HEK293 (cell line): ENCODE results near the gene MGAT4A.
A peak's percentile ranks its signal among the peaks of the same experiment; 100 is the strongest.

Source experiments
- CTCF ChIA-PET: fragments of 350-600 bp; formaldehyde crosslinking; extraction: SDS; loops from one replicate; lab custom pipeline; 2021; ENCODE audit warnings: antibody characterized with exemption; lab: Yijun Ruan, JAX
- POLR2A ChIA-PET: fragments of 300-600 bp; formaldehyde crosslinking; extraction: SDS; loops from one replicate; lab custom pipeline; 2020; ENCODE audit warnings: antibody characterized with exemption, inconsistent platforms; lab: Yijun Ruan, JAX
- H3K27ac ChIP-seq: fragments of 200-500 bp; sonication (Bioruptor generic); 2 replicates; pipeline ENCODE4 v1.5.1; 2014; ENCODE audit warnings: low read depth, low read length, control low read depth, inconsistent platforms; ENCODE audit errors: extremely low read depth
- H3K36me3 ChIP-seq, 2 experiments: fragments of 200-500 bp in 1 of 2; sonication (Bioruptor generic) in 1 of 2; 1 replicate in 1 of 2; 2 replicates in 1 of 2; pipeline ENCODE4 v1.5.1; 2014 to 2017; ENCODE audit warnings: inconsistent platforms in 2 of 2, low read length in 2 of 2; ENCODE audit not compliant: control insufficient read depth in 2 of 2, insufficient read depth in 1 of 2
- H3K4me1 ChIP-seq: fragments of 200-500 bp; sonication (Bioruptor generic); 2 replicates; pipeline ENCODE4 v1.5.1; 2014; ENCODE audit warnings: mild to moderate bottlenecking, low read length, inconsistent platforms; ENCODE audit not compliant: control insufficient read depth, insufficient read depth
- H3K4me3 ChIP-seq: 2 replicates; pipeline ENCODE4 v1.5.1; 2011; ENCODE audit warnings: low read depth, mild to moderate bottlenecking, control low read depth, low read length, moderate library complexity
- H3K9me3 ChIP-seq: fragments of 200-500 bp; sonication (Bioruptor generic); 2 replicates; pipeline ENCODE4 v1.5.1; 2014; ENCODE audit warnings: low read depth, low read length, inconsistent platforms; ENCODE audit not compliant: control insufficient read depth, insufficient read depth
- KLF1 ChIP-seq: fragments of 450-650 bp; formaldehyde crosslinking; IDR thresholded peaks from 2 replicates; pipeline ENCODE4 v1.5.1; 2016; ENCODE audit warnings: missing biosample characterization, missing genetic modification characterization
- MEIS1 ChIP-seq: sonication (generic); formaldehyde crosslinking; IDR thresholded peaks from 2 replicates; pipeline ENCODE4 v1.8.1; 2022; ENCODE audit warnings: missing genetic modification reagents, mild to moderate bottlenecking, borderline replicate concordance
- OVOL3 ChIP-seq: fragments of 450-650 bp; formaldehyde crosslinking; IDR thresholded peaks from 2 replicates; pipeline ENCODE4 v1.5.1; 2016; ENCODE audit warnings: missing biosample characterization, missing genetic modification characterization
- PRDM1 ChIP-seq: fragments of 450-650 bp; formaldehyde crosslinking; IDR thresholded peaks from 2 replicates; pipeline ENCODE4; 2016; ENCODE audit warnings: missing biosample characterization, missing genetic modification characterization
- REPIN1 ChIP-seq: fragments of 450-650 bp; formaldehyde crosslinking; IDR thresholded peaks from 2 replicates; pipeline ENCODE4 v1.5.1; 2017; ENCODE audit warnings: missing biosample characterization, missing genetic modification characterization, low read depth
- SP3 ChIP-seq: fragments of 450-650 bp; formaldehyde crosslinking; IDR thresholded peaks from 2 replicates; pipeline ENCODE4 v1.5.1; 2016; ENCODE audit warnings: missing biosample characterization, missing genetic modification characterization
- YY1 ChIP-seq: fragments of 450-650 bp; formaldehyde crosslinking; IDR thresholded peaks from 2 replicates; pipeline ENCODE4 v1.5.1; 2018; ENCODE audit warnings: missing biosample characterization, missing genetic modification characterization
- YY2 ChIP-seq: fragments of 450-650 bp; formaldehyde crosslinking; IDR thresholded peaks from 2 replicates; pipeline ENCODE4 v1.5.1; 2016; ENCODE audit warnings: missing biosample characterization, missing genetic modification characterization
- ZBTB7A ChIP-seq: fragments of 450-650 bp; formaldehyde crosslinking; IDR thresholded peaks from 2 replicates; pipeline ENCODE4 v1.5.1; 2016; ENCODE audit warnings: low read depth, missing biosample characterization, missing genetic modification characterization
- ZEB2 ChIP-seq: fragments of 450-650 bp; formaldehyde crosslinking; IDR thresholded peaks from 2 replicates; pipeline ENCODE4 v1.5.1; 2016; ENCODE audit warnings: missing biosample characterization, missing genetic modification characterization
- ZFHX2 ChIP-seq: fragments of 450-650 bp; formaldehyde crosslinking; conservative IDR thresholded peaks from 2 replicates; pipeline ENCODE4 v1.5.1; 2016; ENCODE audit warnings: missing biosample characterization, missing genetic modification characterization
- ZNF10 ChIP-seq: fragments of 450-650 bp; formaldehyde crosslinking; IDR thresholded peaks from 2 replicates; pipeline ENCODE4 v1.5.1; 2017; ENCODE audit warnings: missing biosample characterization, missing genetic modification characterization
- ZNF132 ChIP-seq: fragments of 450-650 bp; formaldehyde crosslinking; IDR thresholded peaks from 2 replicates; pipeline ENCODE4 v1.5.1; 2017; ENCODE audit warnings: missing biosample characterization, missing genetic modification characterization, borderline replicate concordance
- ZNF146 ChIP-seq: fragments of 450-650 bp; formaldehyde crosslinking; IDR thresholded peaks from 2 replicates; pipeline ENCODE4 v1.5.1; 2016; ENCODE audit warnings: missing biosample characterization, missing genetic modification characterization
- ZNF214 ChIP-seq: fragments of 450-650 bp; formaldehyde crosslinking; IDR thresholded peaks from 2 replicates; pipeline ENCODE4 v1.5.1; 2017; ENCODE audit warnings: missing biosample characterization, mild to moderate bottlenecking, missing genetic modification characterization, borderline replicate concordance
- ZNF239 ChIP-seq: fragments of 450-650 bp; formaldehyde crosslinking; IDR thresholded peaks from 2 replicates; pipeline ENCODE4 v1.5.1; 2016; ENCODE audit warnings: missing biosample characterization, missing genetic modification characterization
- ZNF350 ChIP-seq: fragments of 450-650 bp; formaldehyde crosslinking; IDR thresholded peaks from 2 replicates; pipeline ENCODE4 v1.5.0; 2017; ENCODE audit warnings: missing biosample characterization, mild to moderate bottlenecking, missing genetic modification characterization
- ZNF416 ChIP-seq: fragments of 450-650 bp; formaldehyde crosslinking; IDR thresholded peaks from 2 replicates; pipeline ENCODE4 v1.5.1; 2016; ENCODE audit warnings: missing biosample characterization, missing genetic modification characterization
- ZNF433 ChIP-seq: fragments of 450-650 bp; formaldehyde crosslinking; IDR thresholded peaks from 2 replicates; pipeline ENCODE4 v1.5.1; 2016; ENCODE audit warnings: missing biosample characterization, missing genetic modification characterization, low read depth
- ZNF501 ChIP-seq: fragments of 450-650 bp; formaldehyde crosslinking; IDR thresholded peaks from 2 replicates; pipeline ENCODE4 v1.5.1; 2016; ENCODE audit warnings: missing biosample characterization, missing genetic modification characterization
- ZNF521 ChIP-seq: fragments of 450-650 bp; formaldehyde crosslinking; IDR thresholded peaks from 2 replicates; pipeline ENCODE4 v1.5.1; 2017; ENCODE audit warnings: missing biosample characterization, mild to moderate bottlenecking, missing genetic modification characterization
- ZNF530 ChIP-seq: fragments of 450-650 bp; formaldehyde crosslinking; IDR thresholded peaks from 2 replicates; pipeline ENCODE4 v1.5.1; 2016; ENCODE audit warnings: low read depth, missing biosample characterization, missing genetic modification characterization
- ZNF548 ChIP-seq: fragments of 450-650 bp; formaldehyde crosslinking; IDR thresholded peaks from 2 replicates; pipeline ENCODE4 v1.5.1; 2016; ENCODE audit warnings: missing biosample characterization, missing genetic modification characterization
- ZNF555 ChIP-seq: fragments of 450-650 bp; formaldehyde crosslinking; conservative IDR thresholded peaks from 2 replicates; pipeline ENCODE4 v1.5.1; 2017; ENCODE audit warnings: missing biosample characterization, mild to moderate bottlenecking, missing genetic modification characterization, inconsistent platforms
- ZNF621 ChIP-seq: fragments of 450-650 bp; formaldehyde crosslinking; IDR thresholded peaks from 2 replicates; pipeline ENCODE4 v1.5.1; 2017; ENCODE audit warnings: missing biosample characterization, missing genetic modification characterization
- ZNF624 ChIP-seq: fragments of 450-650 bp; formaldehyde crosslinking; IDR thresholded peaks from 2 replicates; pipeline ENCODE4 v1.5.1; 2017; ENCODE audit warnings: missing biosample characterization, missing genetic modification characterization
- ZNF654 ChIP-seq: fragments of 450-650 bp; formaldehyde crosslinking; IDR thresholded peaks from 2 replicates; pipeline ENCODE4 v1.5.1; 2016; ENCODE audit warnings: low read depth, missing biosample characterization, missing genetic modification characterization
- ZNF660 ChIP-seq: fragments of 450-650 bp; IDR thresholded peaks from 2 replicates; pipeline ENCODE4 v1.5.1; 2018; ENCODE audit warnings: missing biosample characterization, mild to moderate bottlenecking, missing genetic modification characterization
- ZNF768 ChIP-seq: fragments of 450-650 bp; formaldehyde crosslinking; IDR thresholded peaks from 2 replicates; pipeline ENCODE4 v1.5.1; 2018; ENCODE audit warnings: missing biosample characterization, mild to moderate bottlenecking, missing genetic modification characterization
- ZNF777 ChIP-seq: fragments of 450-650 bp; formaldehyde crosslinking; IDR thresholded peaks from 2 replicates; pipeline ENCODE4 v1.5.1; 2017; ENCODE audit warnings: missing biosample characterization, missing genetic modification characterization, borderline replicate concordance
- ZNF837 ChIP-seq: fragments of 450-650 bp; formaldehyde crosslinking; IDR thresholded peaks from 2 replicates; pipeline ENCODE4 v1.5.1; 2016; ENCODE audit warnings: missing biosample characterization, missing genetic modification characterization
- TF ChIP-seq, protein P1 (sequence below): fragments of 450-650 bp; formaldehyde crosslinking; IDR thresholded peaks from 2 replicates; pipeline ENCODE4 v1.5.1; 2016; ENCODE audit warnings: missing biosample characterization, missing genetic modification characterization
- TF ChIP-seq, protein P2 (sequence below): fragments of 450-650 bp; IDR thresholded peaks from 2 replicates; pipeline ENCODE4 v1.5.1; 2018; ENCODE audit warnings: missing biosample characterization, mild to moderate bottlenecking, missing genetic modification characterization
- TF ChIP-seq, protein P3 (sequence below): fragments of 450-650 bp; formaldehyde crosslinking; IDR thresholded peaks from 2 replicates; pipeline ENCODE4 v1.5.1; 2016; ENCODE audit warnings: missing biosample characterization, missing genetic modification characterization, low read depth
- TF ChIP-seq, protein P4 (sequence below): fragments of 450-650 bp; formaldehyde crosslinking; IDR thresholded peaks from 2 replicates; pipeline ENCODE4 v1.5.1; 2016; ENCODE audit warnings: missing biosample characterization, missing genetic modification characterization

MGAT4A gene

GRCh38 chr2:98608116-98608961, 122.6 kb downstream of the MGAT4A start, which contains the start of the genes COA5 and UNC50:
TSS of gene COA5 (minus strand) at chr2:98608512. CDS start at chr2:98608405, 107 bp downstream.
TSS of gene UNC50 (plus strand) at chr2:98608589. CDS start at chr2:98609760, 1,171 bp downstream.
- Histone ChIP-seq H3K4me1 (peaks cover 15% of the 10 kb centered on the region), H3K36me3 (peaks cover 31 to 45% of the 10 kb centered on the region in 2 experiments), H3K9me3 (no peaks in the 10 kb centered on the region), H3K4me3 (peak within 1 kb of the TSS; percentile 75), H3K27ac (peak within 1 kb of the TSS; percentile 81)
- ChIA-PET POLR2A (interaction anchor here (1.0 to 1.5 kb wide), 4 partner anchors 10 to 122 kb away, joined by 3 to 5 read pairs (median 4); no protein-coding TSS in a partner anchor), CTCF (interaction anchor here (0.7 to 0.9 kb wide), 2 partner anchors 41 to 835 kb away, joined by 3 read pairs; no protein-coding TSS in a partner anchor)
- TF ChIP-seq ZFHX2 (tag by site-specific recombination), result peak; percentile 25; the same call in 1 of the 2 replicates
- TF ChIP-seq ZNF501, result peak; percentile 65; the same call in 1 of the 2 replicates
- no peak for TF ChIP-seq ZNF530 (tag by site-specific recombination)
- TF ChIP-seq ZNF214 (tag by site-specific recombination), result no peak
- TF ChIP-seq ZNF768 (tag by site-specific recombination), result no peak
- no peak for TF ChIP-seq ZNF555 (tag by site-specific recombination)
- no peak for TF ChIP-seq ZNF521 (tag by site-specific recombination)
- peak; percentile 76; the same call in 1 of the 2 replicates for TF ChIP-seq ZNF777 (tag by site-specific recombination)
- TF ChIP-seq SP3 (tag by site-specific recombination), result peak; percentile 41
- TF ChIP-seq KLF1 (tag by site-specific recombination), result 0 out of 2 replicates have a peak, but pooled peaks have one; percentile 11
- TF ChIP-seq OVOL3, result no peak
- TF ChIP-seq ZNF146 (tag by site-specific recombination), result no peak
- no peak for TF ChIP-seq YY2 (tag by site-specific recombination)
- no peak for TF ChIP-seq ZNF239 (tag by site-specific recombination)
- no peak for TF ChIP-seq ZNF350 (tag by site-specific recombination)
- TF ChIP-seq ZNF660, result no peak
- TF ChIP-seq YY1 (tag by site-specific recombination), result no peak; the same call in 1 of the 2 replicates
- TF ChIP-seq ZNF433 (tag by site-specific recombination), result no peak
- no peak for TF ChIP-seq REPIN1 (tag by site-specific recombination)
- no peak for TF ChIP-seq ZNF132 (tag by site-specific recombination)
- TF ChIP-seq ZNF837 (tag by site-specific recombination), result no peak
- TF ChIP-seq ZBTB7A, result no peak
- TF ChIP-seq ZEB2, result peak; percentile 95
- TF ChIP-seq, protein P1, sequence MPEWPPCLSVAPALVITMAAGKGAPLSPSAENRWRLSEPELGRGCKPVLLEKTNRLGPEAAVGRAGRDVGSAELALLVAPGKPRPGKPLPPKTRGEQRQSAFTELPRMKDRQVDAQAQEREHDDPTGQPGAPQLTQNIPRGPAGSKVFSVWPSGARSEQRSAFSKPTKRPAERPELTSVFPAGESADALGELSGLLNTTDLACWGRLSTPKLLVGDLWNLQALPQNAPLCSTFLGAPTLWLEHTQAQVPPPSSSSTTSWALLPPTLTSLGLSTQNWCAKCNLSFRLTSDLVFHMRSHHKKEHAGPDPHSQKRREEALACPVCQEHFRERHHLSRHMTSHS, result no peak
- TF ChIP-seq ZNF416, result no peak
- TF ChIP-seq, protein P2, sequence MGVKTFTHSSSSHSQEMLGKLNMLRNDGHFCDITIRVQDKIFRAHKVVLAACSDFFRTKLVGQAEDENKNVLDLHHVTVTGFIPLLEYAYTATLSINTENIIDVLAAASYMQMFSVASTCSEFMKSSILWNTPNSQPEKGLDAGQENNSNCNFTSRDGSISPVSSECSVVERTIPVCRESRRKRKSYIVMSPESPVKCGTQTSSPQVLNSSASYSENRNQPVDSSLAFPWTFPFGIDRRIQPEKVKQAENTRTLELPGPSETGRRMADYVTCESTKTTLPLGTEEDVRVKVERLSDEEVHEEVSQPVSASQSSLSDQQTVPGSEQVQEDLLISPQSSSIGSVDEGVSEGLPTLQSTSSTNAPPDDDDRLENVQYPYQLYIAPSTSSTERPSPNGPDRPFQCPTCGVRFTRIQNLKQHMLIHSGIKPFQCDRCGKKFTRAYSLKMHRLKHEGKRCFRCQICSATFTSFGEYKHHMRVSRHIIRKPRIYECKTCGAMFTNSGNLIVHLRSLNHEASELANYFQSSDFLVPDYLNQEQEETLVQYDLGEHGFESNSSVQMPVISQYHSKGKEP, result no peak
- TF ChIP-seq PRDM1 (tag by site-specific recombination), result peak; percentile 44; the same call in 1 of the 2 replicates
- TF ChIP-seq ZNF624, result no peak
- TF ChIP-seq ZNF654 (tag by site-specific recombination), result no peak
- no peak for TF ChIP-seq ZNF621 (tag by site-specific recombination)
- no peak for TF ChIP-seq ZNF548 (tag by site-specific recombination)
- no peak for TF ChIP-seq MEIS1 (CRISPR knock-in tag)
- TF ChIP-seq, protein P3, sequence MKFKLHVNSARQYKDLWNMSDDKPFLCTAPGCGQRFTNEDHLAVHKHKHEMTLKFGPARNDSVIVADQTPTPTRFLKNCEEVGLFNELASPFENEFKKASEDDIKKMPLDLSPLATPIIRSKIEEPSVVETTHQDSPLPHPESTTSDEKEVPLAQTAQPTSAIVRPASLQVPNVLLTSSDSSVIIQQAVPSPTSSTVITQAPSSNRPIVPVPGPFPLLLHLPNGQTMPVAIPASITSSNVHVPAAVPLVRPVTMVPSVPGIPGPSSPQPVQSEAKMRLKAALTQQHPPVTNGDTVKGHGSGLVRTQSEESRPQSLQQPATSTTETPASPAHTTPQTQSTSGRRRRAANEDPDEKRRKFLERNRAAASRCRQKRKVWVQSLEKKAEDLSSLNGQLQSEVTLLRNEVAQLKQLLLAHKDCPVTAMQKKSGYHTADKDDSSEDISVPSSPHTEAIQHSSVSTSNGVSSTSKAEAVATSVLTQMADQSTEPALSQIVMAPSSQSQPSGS (tag by site-specific recombination), result no peak
- TF ChIP-seq ZNF10, result 0 out of 2 replicates have a peak, but pooled peaks have one; percentile 32
- TF ChIP-seq, protein P4, sequence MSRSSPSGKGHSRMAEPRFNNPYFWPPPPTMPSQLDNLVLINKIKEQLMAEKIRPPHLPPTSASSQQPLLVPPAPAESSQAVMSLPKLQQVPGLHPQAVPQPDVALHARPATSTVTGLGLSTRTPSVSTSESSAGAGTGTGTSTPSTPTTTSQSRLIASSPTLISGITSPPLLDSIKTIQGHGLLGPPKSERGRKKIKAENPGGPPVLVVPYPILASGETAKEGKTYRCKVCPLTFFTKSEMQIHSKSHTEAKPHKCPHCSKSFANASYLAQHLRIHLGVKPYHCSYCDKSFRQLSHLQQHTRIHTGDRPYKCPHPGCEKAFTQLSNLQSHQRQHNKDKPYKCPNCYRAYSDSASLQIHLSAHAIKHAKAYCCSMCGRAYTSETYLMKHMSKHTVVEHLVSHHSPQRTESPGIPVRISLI (tag by site-specific recombination), result no peak
